Activated naive CD4-positive, alpha-beta T cell treated with Interleukin-2 at 50 U/mL for 16 hours (primary cell): ENCODE results near the gene FAM20A.

Experiments
- DNase-seq: peaks from one replicate; pipeline ENCODE4 v3.0.0-alpha.2; 2020

Gene FAM20A

DNA sequence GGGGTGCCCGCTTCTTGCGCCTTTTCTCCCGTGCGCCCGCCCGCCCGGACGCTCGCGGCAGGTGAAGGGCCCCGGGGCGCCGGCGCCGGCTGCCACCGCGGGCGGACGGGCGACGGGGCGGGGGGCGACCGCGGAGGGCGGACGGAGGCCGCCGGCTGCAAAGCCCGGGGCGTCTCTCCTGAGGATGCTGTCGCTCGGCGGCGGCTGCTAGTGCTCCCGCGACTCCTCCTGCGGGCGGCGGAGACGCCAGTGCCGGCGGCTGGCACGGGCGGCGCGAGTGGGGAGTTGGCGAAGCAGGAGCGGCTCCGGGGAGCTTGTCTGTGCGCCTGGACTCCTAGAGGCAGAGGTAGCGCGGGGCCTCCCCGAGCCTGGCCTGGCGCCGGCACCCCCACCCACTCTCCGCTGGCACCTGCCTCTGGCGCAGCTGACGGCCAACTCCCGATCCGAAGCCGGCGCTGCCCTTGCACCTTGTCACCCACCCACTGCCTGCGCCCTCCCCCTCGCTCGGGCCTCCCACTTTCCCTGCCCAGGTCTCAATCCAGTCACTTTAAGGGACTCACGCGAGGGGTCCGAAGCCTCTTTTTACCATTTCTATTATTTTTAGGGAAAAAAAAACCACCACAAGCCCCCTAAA, at the start of gene FAM20A:
TSS of gene FAM20A (minus strand) at position 437 of the 634 bp plus-strand sequence. CDS start 701 bp downstream, outside the sequence.
- no peak for DNase-seq

DNA sequence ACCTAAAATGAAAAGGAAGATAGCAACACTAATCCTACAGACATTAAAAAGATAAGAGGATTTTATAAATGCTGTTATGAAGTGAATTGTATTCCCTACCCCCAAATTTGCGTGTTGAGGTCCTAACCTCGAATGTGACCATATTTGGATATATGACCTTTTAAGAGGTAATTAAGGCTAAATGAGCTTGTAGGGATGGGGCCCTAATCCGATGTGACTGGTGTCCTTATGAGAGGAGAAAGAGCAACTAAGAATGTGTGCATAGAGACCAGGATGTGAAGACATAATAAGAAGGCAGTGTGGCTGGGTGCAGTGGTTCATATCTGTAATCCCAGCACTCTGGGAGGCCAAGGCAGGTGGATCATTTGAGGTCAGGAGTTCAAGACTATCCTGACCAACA, 48.2 kb upstream of the FAM20A start:
- no peak for DNase-seq

- DNase-seq = no peak
Observed at GRCh38 chr17:68646626-68647526, 45.7 kb upstream of the FAM20A start.

GRCh38 chr17:68642118-68642412, 40.9 kb upstream of the FAM20A start:
- DNase-seq = no peak

- DNase-seq = no peak
Observed at GRCh38 chr17:68641276-68642117, 40.3 kb upstream of the FAM20A start.

- no peak for DNase-seq
Observed at GRCh38 chr17:68640242-68640989, 39.2 kb upstream of the FAM20A start.

DNA sequence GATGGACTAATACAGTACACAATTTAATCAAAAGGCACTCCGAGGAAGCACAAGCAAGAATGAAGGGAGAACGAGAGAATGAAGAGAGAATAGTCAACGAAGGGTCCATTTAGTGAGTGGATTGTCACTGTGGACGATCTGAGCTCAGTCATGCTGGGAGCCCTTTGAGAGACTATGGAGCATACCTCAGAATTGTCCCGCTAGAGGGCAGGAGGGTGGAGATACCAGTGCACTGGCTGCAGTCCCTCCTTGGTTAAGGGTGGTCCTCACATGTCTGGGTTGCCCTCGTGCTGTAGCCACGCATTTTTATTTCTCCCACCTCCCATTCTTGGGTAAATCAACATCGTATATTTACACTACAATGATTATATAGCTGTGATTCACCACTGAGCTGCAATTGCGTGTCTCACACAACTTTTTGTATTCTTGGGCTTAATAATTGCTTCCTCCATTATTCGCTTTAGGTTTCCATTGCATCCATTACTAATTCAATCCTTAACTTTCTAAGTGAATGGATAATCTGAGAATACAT, 33.2 kb upstream of the FAM20A start:
- no peak for DNase-seq

DNA sequence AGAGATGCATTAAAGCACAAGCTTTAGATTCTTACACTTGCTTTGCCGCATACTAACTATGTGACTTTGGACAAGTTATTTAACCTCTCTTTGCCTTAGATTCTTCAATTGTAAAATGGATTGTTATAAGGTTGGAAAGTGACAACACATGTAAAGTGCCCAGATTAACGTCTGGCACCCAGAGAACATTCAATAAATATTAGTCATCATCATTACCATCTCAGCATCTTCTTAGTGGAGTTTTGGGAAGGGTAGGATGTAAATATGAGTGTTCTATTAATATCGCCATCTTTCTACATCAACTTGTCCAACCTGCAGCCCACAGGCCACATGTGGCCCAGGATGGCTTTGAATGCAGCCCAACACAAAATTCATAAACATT, 27.4 kb upstream of the FAM20A start:
- no peak for DNase-seq

DNA sequence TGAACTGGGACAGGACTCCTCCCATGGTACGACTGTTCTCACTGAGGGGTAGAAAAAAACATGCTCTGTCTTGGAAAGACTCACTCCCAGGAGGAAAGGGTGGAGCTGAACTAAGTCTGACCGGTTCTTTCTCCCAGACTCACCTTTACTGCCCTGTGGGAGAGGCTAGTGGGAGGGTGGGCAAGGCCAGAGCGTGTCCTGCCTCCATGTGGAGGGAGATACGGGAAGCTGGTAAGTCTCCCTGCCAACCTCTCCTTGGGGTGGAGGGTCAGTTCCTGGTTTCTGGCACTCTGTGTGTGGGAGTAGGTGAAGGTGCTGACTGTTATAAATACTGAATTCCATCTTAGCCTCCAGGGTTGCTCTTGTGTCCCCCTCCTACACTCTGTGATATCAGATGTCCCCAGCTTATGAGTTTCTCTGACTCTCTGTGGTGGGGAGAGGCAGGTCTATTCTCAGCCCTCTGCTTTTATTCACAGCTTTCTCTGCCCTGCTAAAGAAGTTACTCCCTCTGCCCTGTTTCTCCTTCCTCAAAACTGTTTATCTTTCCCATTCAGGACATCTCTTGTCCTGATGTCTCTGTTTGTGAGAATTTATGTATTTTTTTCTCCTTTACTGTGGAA, 26.9 kb upstream of the FAM20A start:
- DNase-seq = no peak

DNA sequence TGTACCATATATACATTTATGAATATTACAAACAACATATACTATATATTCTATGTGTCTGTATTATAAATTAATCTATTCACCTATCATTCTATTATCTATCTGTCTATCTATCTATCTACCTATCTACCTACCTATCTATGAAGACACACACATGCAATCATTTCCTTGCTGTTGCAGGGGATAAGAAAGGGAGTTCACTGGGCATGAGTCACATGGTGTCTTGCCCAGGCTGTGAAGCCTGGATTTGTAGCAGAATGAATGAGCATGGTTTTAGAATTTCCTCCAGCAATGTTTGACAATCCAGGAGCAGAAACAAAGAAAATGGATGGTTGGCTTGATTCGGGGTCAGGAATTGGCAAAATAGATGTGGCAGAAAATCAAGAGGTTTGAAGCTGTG, 23.2 kb upstream of the FAM20A start:
- no peak for DNase-seq

GRCh38 chr17:68623811-68624210, 22.6 kb upstream of the FAM20A start:
- DNase-seq = no peak

GRCh38 chr17:68622423-68622822, 21.3 kb upstream of the FAM20A start:
- no peak for DNase-seq

GRCh38 chr17:68621065-68621464, 19.9 kb upstream of the FAM20A start:
- no peak for DNase-seq

GRCh38 chr17:68616334-68616733, 15.2 kb upstream of the FAM20A start:
- no peak for DNase-seq

DNA sequence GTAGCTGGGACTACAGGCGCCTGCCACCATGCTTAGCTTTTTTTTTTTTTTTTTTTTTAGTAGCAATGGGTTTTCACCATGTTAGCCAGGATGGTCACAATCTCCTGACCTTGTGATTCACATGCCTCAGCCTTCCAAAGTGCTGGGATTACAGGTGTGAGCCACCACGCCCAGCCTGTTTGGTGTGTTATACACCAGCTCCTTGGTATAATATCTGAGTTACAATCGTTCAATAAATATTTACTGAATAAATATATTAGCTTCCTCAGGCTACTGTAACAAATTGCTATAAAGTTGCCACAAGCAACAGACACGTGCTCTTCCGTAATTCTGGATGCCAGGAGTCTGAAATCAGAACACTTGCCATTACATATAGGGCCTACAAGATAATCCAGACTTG, 13.6 kb upstream of the FAM20A start:
- no peak for DNase-seq

GRCh38 chr17:68613739-68614298, 12.7 kb upstream of the FAM20A start:
- DNase-seq = no peak

DNA sequence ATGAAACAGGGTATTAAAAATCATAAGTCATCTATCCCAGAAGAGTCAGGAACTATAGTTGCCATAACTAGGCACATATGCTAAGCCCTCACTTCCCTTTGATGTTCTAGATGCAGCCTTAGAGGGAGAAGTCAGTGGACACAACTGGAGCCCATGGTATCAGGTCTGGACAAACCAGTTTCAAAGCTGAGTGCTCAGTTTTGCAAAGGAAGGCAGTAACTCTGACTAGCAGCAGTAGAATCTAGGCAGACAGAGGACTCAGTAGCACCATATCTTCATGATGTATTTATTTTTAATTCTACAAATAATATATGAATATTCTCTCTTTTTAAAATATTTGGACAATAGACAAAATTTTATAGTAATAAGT, 11.7 kb upstream of the FAM20A start:
- no peak for DNase-seq

GRCh38 chr17:68612209-68612922, 11.2 kb upstream of the FAM20A start:
- no peak for DNase-seq

DNA sequence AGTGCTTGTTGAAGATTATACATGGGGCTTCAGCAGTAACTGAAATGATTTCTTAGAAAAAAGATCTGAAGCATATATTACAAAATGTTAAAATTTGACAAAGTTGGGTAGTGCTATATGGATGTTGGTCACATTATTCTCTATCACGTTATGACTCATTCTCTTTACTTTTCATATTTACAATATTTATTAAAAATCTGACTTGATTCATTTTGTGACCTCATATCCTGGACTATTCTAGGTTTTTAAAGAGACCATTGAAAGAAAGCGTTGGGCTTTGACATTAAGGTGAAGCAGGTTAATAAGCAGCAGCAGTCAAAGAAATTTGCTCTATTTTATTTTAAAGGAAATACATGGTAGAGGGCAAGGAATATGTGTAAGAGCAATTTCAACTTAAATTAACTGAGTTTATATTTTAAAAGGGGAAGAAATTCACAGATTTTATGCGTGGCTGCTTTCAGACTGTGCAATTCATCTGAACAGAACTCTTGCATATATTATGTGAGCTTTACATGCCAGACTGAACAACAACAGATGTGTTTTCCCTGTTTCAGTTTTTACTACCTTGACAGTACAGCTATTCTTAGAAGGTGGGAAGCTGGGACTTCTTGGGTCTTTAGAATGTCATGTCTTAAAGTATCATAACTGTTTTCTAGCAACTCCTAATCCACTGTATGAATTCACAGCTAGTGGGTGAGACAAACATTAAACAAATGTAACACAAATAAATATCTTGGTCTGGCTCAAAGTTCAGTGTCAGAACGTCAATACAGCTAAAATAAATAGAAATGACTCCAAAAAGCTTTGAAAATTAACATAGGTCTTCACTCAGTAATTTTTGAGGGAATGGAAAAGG, 10.4 kb upstream of the FAM20A start:
- no peak for DNase-seq

GRCh38 chr17:68610554-68610953, 9.4 kb upstream of the FAM20A start:
- DNase-seq = no peak
